ENCODE data around the gene KIF11. TPM values are rescaled to one million over a fixed set of nuclear protein-coding genes. Genes with fewer than 3 reads are reported as not detected.
"Not testable (repeated sequence)": the region's sequence is repeated elsewhere in the genome, so short reads cannot be mapped to it uniquely, and the experiment has no call there.

The KIF11 gene
- total RNA-seq, 1 donor from 2014 or later: 5.7 TPM

- H3K36me3 ChIP-seq (ENCODE audit: control insufficient read depth, insufficient read depth, low read length): no peaks in the 10 kb centered on the region
- no peak overlapping the region for H3K4me3 ChIP-seq (ENCODE audit: low read depth, low read length)
- no peak for TF ChIP-seq CTCF (IDR thresholded peaks at IDR 0.05; ENCODE audit: insufficient read depth, low read length, poor library complexity, severe bottlenecking)
- H3K27me3 ChIP-seq (ENCODE audit: control insufficient read depth, insufficient read depth, low read length): no peaks in the 10 kb centered on the region
- DNase-seq (ENCODE audit: low read depth): no peak
These were observed 45.1 kb downstream of the KIF11 start for GRCh38 chr10:92638037-92638436.

GRCh38 chr10:92640107-92640506 is 47.2 kb downstream of the KIF11 start:
- no peak for DNase-seq (ENCODE audit: low read depth)
- no peaks in the 10 kb centered on the region for H3K36me3 ChIP-seq (ENCODE audit: control insufficient read depth, insufficient read depth, low read length)
- H3K4me3 ChIP-seq (ENCODE audit: low read depth, low read length): no peak overlapping the region
- H3K27me3 ChIP-seq (ENCODE audit: control insufficient read depth, insufficient read depth, low read length): no peaks in the 10 kb centered on the region
- no peak for TF ChIP-seq CTCF (IDR thresholded peaks at IDR 0.05; ENCODE audit: insufficient read depth, low read length, poor library complexity, severe bottlenecking)

- DNase-seq (ENCODE audit: low read depth): no peak
- Histone ChIP-seq H3K4me3 (ENCODE audit: low read depth, low read length) (no peak overlapping the region), H3K27me3 (ENCODE audit: control insufficient read depth, insufficient read depth, low read length) (no peaks in the 10 kb centered on the region), H3K36me3 (ENCODE audit: control insufficient read depth, insufficient read depth, low read length) (no peaks in the 10 kb centered on the region)
- no peak for TF ChIP-seq CTCF (IDR thresholded peaks at IDR 0.05; ENCODE audit: insufficient read depth, low read length, poor library complexity, severe bottlenecking)
These were observed 48.6 kb downstream of the KIF11 start for GRCh38 chr10:92641492-92641891.

- Histone ChIP-seq H3K27me3 (ENCODE audit: control insufficient read depth, insufficient read depth, low read length) (no peaks in the 10 kb centered on the region), H3K36me3 (ENCODE audit: control insufficient read depth, insufficient read depth, low read length) (no peaks in the 10 kb centered on the region), H3K4me3 (ENCODE audit: low read depth, low read length) (no peak overlapping the region)
- no peak for DNase-seq (ENCODE audit: low read depth)
- TF ChIP-seq CTCF (IDR thresholded peaks at IDR 0.05; ENCODE audit: insufficient read depth, low read length, poor library complexity, severe bottlenecking): no peak
These were observed 52.0 kb downstream of the KIF11 start for GRCh38 chr10:92644921-92645320.

GRCh38 chr10:92650864-92651263 is 57.9 kb downstream of the KIF11 start:
- not testable (repeated sequence) for H3K4me3 ChIP-seq (ENCODE audit: low read depth, low read length); H3K27me3 ChIP-seq (ENCODE audit: control insufficient read depth, insufficient read depth, low read length); DNase-seq (ENCODE audit: low read depth); H3K36me3 ChIP-seq (ENCODE audit: control insufficient read depth, insufficient read depth, low read length)

GRCh38 chr10:92655426-92655825 is 62.5 kb downstream of the KIF11 start:
- TF ChIP-seq CTCF (IDR thresholded peaks at IDR 0.05; ENCODE audit: insufficient read depth, low read length, poor library complexity, severe bottlenecking): no peak
- DNase-seq (ENCODE audit: low read depth): no peak
- no peaks in the 10 kb centered on the region for H3K36me3 ChIP-seq (ENCODE audit: control insufficient read depth, insufficient read depth, low read length)
- no peaks in the 10 kb centered on the region for H3K27me3 ChIP-seq (ENCODE audit: control insufficient read depth, insufficient read depth, low read length)
- H3K4me3 ChIP-seq (ENCODE audit: low read depth, low read length): no peak overlapping the region
